KOPT-K1 (cell line): Measurements from ENCODE around the gene NTM.

Experiments
- H3K27ac ChIP-seq: fragments of 200-600 bp; sonication (generic); 2 replicates; pipeline ENCODE4 v1.5.1; 2016; ENCODE audit warnings: antibody characterized with exemption, mild to moderate bottlenecking, low read depth, low read length; ENCODE audit not compliant: poor library complexity, severe bottlenecking
- H3K36me3 ChIP-seq: fragments of 200-600 bp; sonication (generic); 2 replicates; pipeline ENCODE4 v1.5.1; 2017; ENCODE audit warnings: antibody characterized with exemption, mild to moderate bottlenecking, low read length, moderate library complexity; ENCODE audit not compliant: insufficient read depth
- H3K9me3 ChIP-seq: fragments of 200-600 bp; sonication (generic); 2 replicates; pipeline ENCODE4 v1.5.1; 2017; ENCODE audit warnings: antibody characterized with exemption, low read length, mild to moderate bottlenecking; ENCODE audit not compliant: insufficient read depth, poor library complexity, severe bottlenecking

The NTM gene

GRCh38 chr11:131544591-131544990 lies 174.2 kb downstream of the NTM start:
- Histone ChIP-seq H3K27ac (no peak overlapping the region), H3K9me3 (peaks cover 5% of the 10 kb centered on the region), H3K36me3 (no peaks in the 10 kb centered on the region)

DNA sequence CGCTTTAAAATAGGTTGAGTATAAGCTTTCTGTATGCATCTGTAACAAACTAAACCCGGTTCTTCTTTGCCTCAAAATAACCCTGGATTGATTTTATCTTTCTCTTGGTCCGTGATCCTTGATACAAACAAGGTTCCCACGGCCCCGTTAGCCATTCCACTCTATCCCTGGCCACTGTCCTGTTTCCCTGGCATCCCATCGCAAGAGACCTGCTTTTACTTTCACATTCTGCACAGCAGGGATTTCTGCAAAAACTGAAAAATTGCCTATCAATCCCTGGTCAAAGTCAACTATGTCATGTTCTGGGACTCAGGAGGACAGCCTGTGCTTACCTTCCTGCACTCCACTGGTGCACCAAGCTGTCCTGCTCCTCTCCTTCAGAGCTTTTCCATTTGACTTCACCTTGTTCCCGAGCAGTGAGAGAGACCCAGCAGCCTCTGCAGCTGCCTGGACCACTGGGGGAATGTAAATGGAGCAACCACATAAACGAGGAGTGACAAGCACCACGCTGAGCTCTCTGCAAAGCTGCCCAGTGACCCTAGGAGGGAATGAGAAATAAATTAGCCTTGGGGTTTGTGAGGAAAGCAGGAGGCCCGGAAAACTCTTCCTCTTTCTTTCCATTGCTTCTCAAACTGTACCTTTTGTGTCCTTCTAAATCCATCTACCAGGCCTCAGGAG lies 175.9 kb downstream of the NTM start:
- H3K9me3 ChIP-seq = no peaks in the 10 kb centered on the region
- H3K36me3 ChIP-seq = no peaks in the 10 kb centered on the region
- H3K27ac ChIP-seq = no peak overlapping the region

- Histone ChIP-seq H3K36me3 (no peaks in the 10 kb centered on the region), H3K27ac (no peak overlapping the region), H3K9me3 (no peaks in the 10 kb centered on the region)
These were observed 178.7 kb downstream of the NTM start for GRCh38 chr11:131549099-131549498.

DNA sequence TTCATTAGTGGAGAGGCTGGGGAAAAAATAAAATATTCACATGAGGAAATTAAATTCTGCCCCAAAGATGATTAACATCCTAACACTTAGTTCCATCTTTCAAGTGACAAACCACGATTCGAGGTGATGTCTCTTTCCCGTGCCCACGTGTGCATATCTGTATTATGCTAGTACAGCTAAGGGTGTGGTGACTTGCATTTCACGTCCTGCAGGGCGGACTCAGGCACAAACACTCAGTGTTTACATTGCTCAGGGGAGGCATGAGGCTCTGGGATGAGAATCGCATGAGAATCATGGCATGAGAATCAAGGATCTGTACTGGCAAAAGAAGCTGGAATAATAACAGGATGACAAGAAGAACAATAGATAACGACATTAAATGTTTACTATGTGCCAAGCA lies 179.4 kb downstream of the NTM start:
- no peaks in the 10 kb centered on the region for H3K36me3 ChIP-seq
- H3K9me3 ChIP-seq = no peaks in the 10 kb centered on the region
- H3K27ac ChIP-seq = no peak overlapping the region

DNA sequence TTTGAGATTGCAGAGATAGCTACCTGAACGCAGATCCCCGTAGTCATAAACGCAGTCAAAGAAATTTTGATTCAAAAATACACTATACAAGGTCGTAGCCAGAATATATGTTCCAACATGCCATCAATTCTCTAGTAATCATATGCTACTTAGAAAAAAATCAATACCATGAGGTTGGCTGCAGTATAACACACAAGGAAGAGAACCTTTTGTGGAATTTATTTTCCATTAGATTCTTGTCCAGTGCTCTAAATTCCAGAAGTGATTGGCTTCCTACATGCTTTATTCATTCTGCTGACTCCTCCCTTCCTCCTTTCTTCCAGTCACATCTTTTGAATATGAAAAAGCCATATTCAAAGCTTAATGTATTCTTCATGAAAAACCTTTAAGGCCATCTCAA lies 189.9 kb downstream of the NTM start:
- H3K27ac ChIP-seq = no peak overlapping the region
- H3K9me3 ChIP-seq = no peaks in the 10 kb centered on the region
- no peaks in the 10 kb centered on the region for H3K36me3 ChIP-seq

- Histone ChIP-seq H3K27ac (no peak overlapping the region), H3K9me3 (no peaks in the 10 kb centered on the region), H3K36me3 (no peaks in the 10 kb centered on the region)
These were observed 191.1 kb downstream of the NTM start for GRCh38 chr11:131561501-131561900.

- Histone ChIP-seq H3K36me3 (no peaks in the 10 kb centered on the region), H3K9me3 (no peaks in the 10 kb centered on the region), H3K27ac (no peak overlapping the region)
These were observed 191.6 kb downstream of the NTM start for GRCh38 chr11:131561972-131562371.

DNA sequence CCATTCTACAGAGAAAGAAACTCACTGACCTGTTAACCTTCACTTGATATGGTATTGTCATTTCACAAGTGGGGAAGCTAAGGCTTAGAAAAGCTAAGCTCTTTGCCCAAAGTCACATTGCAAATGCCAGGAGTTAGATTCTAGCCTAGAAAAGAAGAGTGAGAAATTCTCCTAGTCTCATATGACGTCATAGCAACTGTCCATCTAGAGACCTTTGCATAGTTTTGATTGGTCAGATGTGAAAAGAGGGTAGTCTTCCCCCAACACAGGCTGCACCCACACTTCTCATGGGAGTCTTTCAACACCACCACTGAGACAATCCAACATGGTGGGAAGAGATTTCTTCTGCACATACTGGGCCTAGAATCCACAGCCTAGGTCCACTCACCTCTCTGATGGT lies 197.9 kb downstream of the NTM start:
- no peaks in the 10 kb centered on the region for H3K9me3 ChIP-seq
- H3K36me3 ChIP-seq = no peaks in the 10 kb centered on the region
- no peak overlapping the region for H3K27ac ChIP-seq

- H3K9me3 ChIP-seq = no peaks in the 10 kb centered on the region
- H3K36me3 ChIP-seq = no peaks in the 10 kb centered on the region
- no peak overlapping the region for H3K27ac ChIP-seq
These were observed 201.2 kb downstream of the NTM start for GRCh38 chr11:131571571-131571970.

- H3K9me3 ChIP-seq = no peaks in the 10 kb centered on the region
- no peak overlapping the region for H3K27ac ChIP-seq
- H3K36me3 ChIP-seq = no peaks in the 10 kb centered on the region
These were observed 202.0 kb downstream of the NTM start for GRCh38 chr11:131572423-131572822.

DNA sequence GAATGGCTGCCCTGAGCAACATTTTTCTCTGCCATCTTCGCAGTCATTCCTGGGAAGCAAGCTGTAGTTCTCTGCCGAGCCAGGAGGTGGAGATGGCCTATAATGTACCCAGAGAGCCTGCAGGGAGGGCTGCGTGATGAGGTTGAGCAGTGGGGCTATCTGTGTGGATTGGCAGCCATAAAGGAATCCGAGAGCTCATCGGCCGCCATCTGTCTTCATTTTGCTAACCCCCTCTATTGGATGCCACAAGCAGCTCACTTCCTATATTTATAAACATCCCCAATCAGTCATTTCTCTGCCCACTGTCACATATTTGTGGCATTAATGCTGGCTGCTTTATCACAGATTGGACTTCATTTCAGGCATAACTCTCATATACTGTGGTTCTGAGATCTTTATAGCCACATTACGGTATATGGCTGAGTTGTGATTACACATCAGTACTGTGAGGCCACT lies 209.5 kb downstream of the NTM start:
- Histone ChIP-seq H3K9me3 (no peaks in the 10 kb centered on the region), H3K36me3 (no peaks in the 10 kb centered on the region), H3K27ac (no peak overlapping the region)

GRCh38 chr11:131580476-131580875 lies 210.1 kb downstream of the NTM start:
- no peak overlapping the region for H3K27ac ChIP-seq
- no peaks in the 10 kb centered on the region for H3K36me3 ChIP-seq
- no peaks in the 10 kb centered on the region for H3K9me3 ChIP-seq

DNA sequence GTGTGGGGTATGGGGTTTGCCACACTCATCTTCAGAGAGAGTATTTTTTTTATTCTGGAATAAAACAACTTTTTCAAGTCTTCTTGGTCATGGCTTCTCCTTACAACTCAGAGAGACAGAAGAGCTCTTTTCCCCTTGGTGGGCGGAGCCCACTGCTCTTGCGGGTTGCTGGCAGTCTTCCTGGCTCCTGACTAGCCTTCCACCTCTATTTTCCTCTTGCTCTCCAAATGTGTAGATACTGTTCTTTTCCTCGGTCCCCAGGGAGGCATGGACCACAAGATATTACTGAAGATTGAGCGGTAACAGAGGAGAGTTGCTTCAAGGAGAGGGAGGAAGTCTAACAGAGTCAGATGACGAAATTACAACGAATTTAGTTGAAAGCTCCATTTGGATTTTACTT lies 210.6 kb downstream of the NTM start:
- Histone ChIP-seq H3K9me3 (no peaks in the 10 kb centered on the region), H3K27ac (no peak overlapping the region), H3K36me3 (no peaks in the 10 kb centered on the region)

DNA sequence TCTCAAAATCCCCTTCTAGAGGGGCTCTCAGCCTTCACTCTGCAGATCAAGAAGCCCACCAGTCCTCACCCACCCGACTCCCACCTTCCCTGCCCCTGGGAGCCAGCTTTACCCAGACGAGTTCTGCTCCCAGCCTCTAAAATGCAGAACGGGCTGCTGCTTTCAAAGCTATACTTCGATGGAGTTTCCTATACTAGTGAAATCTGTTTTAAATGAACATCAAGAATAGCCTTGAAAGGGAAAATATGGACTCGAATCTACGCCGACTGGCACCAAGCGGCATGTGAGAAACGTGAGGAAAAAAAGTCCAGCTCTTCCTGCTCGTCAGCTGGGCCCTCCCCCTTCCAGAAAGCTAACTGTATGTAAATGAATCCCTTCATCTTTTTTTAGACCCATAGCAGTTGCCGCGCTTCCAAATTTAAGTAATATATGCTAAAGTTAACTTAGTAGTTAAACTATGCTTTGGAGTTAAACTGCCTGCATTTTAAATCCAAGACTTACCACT lies 211.7 kb downstream of the NTM start:
- Histone ChIP-seq H3K9me3 (no peaks in the 10 kb centered on the region), H3K27ac (no peak overlapping the region), H3K36me3 (no peaks in the 10 kb centered on the region)

DNA sequence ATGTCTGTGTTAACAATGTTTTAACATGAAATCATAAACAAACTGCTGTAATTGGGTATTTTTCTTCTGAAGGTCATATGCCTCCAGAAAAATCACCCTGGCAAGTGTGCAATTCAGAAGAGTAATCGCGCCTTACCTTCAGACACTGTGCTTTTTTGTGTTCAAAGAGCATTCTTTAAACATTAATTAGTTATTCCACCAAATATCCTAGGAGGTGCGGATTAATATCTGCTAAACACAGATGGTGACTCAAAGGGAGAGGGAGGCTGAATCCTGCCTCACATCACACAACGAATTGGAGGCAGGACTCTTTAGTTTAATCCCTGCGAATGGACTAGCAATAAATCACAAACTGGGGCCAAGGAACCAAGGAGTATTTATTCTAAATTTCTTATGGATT lies 213.0 kb downstream of the NTM start:
- no peaks in the 10 kb centered on the region for H3K9me3 ChIP-seq

DNA sequence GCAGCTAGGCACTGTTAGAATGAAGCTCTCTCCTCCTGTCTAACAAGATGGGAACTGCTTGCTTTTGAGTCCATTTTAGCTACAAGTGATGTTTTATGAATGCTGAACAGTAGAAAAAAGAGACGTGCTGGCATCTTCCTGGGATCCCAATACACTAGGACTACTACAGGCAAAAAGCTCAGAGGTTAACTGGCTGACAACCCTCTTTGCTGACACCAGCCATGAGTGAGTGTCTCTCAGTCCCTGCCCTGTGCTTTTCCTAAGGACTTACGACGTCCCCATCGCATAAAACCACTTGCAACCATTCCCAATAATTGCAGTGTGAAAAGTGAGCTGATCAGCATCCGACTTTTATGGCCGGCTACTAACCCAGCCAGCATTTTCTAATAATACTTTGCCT lies 213.5 kb downstream of the NTM start:
- H3K27ac ChIP-seq = no peak overlapping the region

More for the DNA sequence above, 213.0 kb downstream of the NTM start:
- H3K36me3 ChIP-seq = no peaks in the 10 kb centered on the region
- no peak overlapping the region for H3K27ac ChIP-seq

More for the DNA sequence above, 213.5 kb downstream of the NTM start:
- H3K9me3 ChIP-seq = no peaks in the 10 kb centered on the region
- no peaks in the 10 kb centered on the region for H3K36me3 ChIP-seq
